Hepatocyte (in vitro differentiated cells): ENCODE measurements around the gene CDC42BPB. TPM values are rescaled to one million over a fixed set of nuclear protein-coding genes. Genes with fewer than 3 reads are reported as not detected.

Experiments used
- DNase-seq: peaks from one replicate; pipeline ENCODE4 v3.0.0-alpha.2; 2016; ENCODE audit warnings: low spot score
- H2AFZ ChIP-seq: fragments of 200-600 bp; sonication (generic); 2 replicates; pipeline ENCODE4 v1.6.0; 2016; ENCODE audit warnings: antibody characterized with exemption, mild to moderate bottlenecking
- H3K27ac ChIP-seq: fragments of 200-600 bp; sonication (generic); 2 replicates; pipeline ENCODE4 v1.5.1; 2016; ENCODE audit warnings: mild to moderate bottlenecking
- H3K27me3 ChIP-seq: fragments of 200-600 bp; sonication (generic); 2 replicates; pipeline ENCODE4 v1.6.1; 2016
- H3K36me3 ChIP-seq: fragments of 200-600 bp; sonication (generic); replicated peaks from 2 replicates; pipeline ENCODE4 v1.5.1; 2016; ENCODE audit warnings: low read depth; ENCODE audit not compliant: insufficient read depth
- H3K4me1 ChIP-seq: fragments of 200-600 bp; sonication (generic); 2 replicates; pipeline ENCODE4 v1.5.1; 2016; ENCODE audit warnings: mild to moderate bottlenecking, moderate library complexity; ENCODE audit not compliant: insufficient read depth
- H3K4me2 ChIP-seq: fragments of 200-600 bp; sonication (generic); 2 replicates; pipeline ENCODE4 v1.6.0; 2016
- H3K4me3 ChIP-seq: fragments of 200-600 bp; sonication (generic); 2 replicates; pipeline ENCODE4 v1.5.1; 2016; ENCODE audit warnings: mild to moderate bottlenecking
- H3K79me2 ChIP-seq: fragments of 200-600 bp; sonication (generic); 2 replicates; pipeline ENCODE4 v1.6.0; 2017; ENCODE audit warnings: mild to moderate bottlenecking
- H3K9me2 ChIP-seq: fragments of 200-600 bp; sonication (generic); replicated peaks from 2 replicates; pipeline ENCODE4 v1.6.0; 2017; ENCODE audit warnings: mild to moderate bottlenecking; ENCODE audit not compliant: insufficient read depth
- H3K9me3 ChIP-seq: fragments of 200-600 bp; sonication (generic); 2 replicates; pipeline ENCODE4 v1.5.1; 2016; ENCODE audit warnings: low read depth, mild to moderate bottlenecking
- H4K20me1 ChIP-seq: fragments of 200-600 bp; sonication (generic); 2 replicates; pipeline ENCODE4 v1.6.0; 2016; ENCODE audit warnings: mild to moderate bottlenecking; ENCODE audit not compliant: insufficient read depth, poor library complexity, severe bottlenecking
- EZH2 ChIP-seq: fragments of 200-600 bp; sonication (generic); IDR thresholded peaks from 2 replicates; pipeline ENCODE4 v1.6.1; 2016; ENCODE audit warnings: antibody characterized with exemption, mild to moderate bottlenecking, borderline replicate concordance
- EZH2phosphoT487 ChIP-seq: fragments of 200-600 bp; sonication (generic); IDR thresholded peaks from one replicate; pipeline ENCODE4 v1.6.1; 2018; ENCODE audit warnings: antibody characterized with exemption, mild to moderate bottlenecking, low read depth, moderate library complexity; ENCODE audit not compliant: unreplicated experiment, severe bottlenecking
- WGBS: methylation state at CpG from one replicate; pipeline ENCODE4 v1.1.6; 2016; ENCODE audit warnings: low lambda C conversion rate; ENCODE audit errors: missing lambda C conversion rate; 5-methylcytosine and 5-hydroxymethylcytosine counted together
- polyA plus RNA-seq: library from polyadenylated mRNA; unstranded; fragments of >200 nt; fragmentation: Nextera tagmentation; extraction: Ambion mirVana; gene quantifications from 2 replicates; pipeline ENCODE4 v1.2.1, GENCODE V29; 2016
- total RNA-seq: library from RNA; depleted of rRNA; stranded (reverse); fragments of >200 nt; gene quantifications from 2 replicates; pipeline ENCODE4 v1.2.3, GENCODE V29; 2014
- TF ChIP-seq, protein P1 (sequence below): fragments of 200-600 bp; sonication (generic); IDR thresholded peaks from 2 replicates; pipeline ENCODE4 v1.5.1; 2016; ENCODE audit warnings: antibody characterized with exemption, mild to moderate bottlenecking; ENCODE audit not compliant: poor library complexity

CDC42BPB gene
- total and polyA plus RNA-seq, 2 experiments from 2014 or later, result 10.2 to 60.6 TPM

DNA sequence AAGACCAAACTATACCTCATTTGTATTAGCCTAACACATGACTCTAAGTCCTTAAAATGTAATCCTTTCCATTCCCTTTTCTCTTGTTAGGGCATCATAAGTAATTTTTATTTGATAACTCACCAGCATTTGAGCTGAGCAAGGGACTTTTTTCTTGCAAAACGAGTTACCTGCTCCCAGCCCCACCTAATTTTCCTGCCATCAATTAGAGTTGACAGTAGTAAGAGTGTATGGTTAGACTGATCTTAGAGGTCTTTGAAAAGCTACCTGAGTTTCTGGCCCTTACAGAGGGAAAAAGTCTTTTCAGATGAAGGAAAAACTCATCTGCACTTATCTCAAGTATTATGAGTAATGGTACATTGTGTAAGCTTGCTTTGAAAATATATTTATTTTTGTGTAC is 168.6 kb downstream of the CDC42BPB start:
- H3K9me3 ChIP-seq, result no peaks in the 10 kb centered on the region
- H3K9me2 ChIP-seq, result no peaks in the 10 kb centered on the region
- WGBS, result 79% methylated on average over 1 of the region's 1 CpG
- H4K20me1 ChIP-seq, result no peaks in the 10 kb centered on the region
- no peak for DNase-seq
- no peaks in the 10 kb centered on the region for H3K36me3 ChIP-seq
- no peaks in the 10 kb centered on the region for H3K4me1 ChIP-seq
- no peak overlapping the region for H3K4me2 ChIP-seq
- TF ChIP-seq EZH2phosphoT487 (no peak), EZH2 (no peak)
- TF ChIP-seq, protein P1, sequence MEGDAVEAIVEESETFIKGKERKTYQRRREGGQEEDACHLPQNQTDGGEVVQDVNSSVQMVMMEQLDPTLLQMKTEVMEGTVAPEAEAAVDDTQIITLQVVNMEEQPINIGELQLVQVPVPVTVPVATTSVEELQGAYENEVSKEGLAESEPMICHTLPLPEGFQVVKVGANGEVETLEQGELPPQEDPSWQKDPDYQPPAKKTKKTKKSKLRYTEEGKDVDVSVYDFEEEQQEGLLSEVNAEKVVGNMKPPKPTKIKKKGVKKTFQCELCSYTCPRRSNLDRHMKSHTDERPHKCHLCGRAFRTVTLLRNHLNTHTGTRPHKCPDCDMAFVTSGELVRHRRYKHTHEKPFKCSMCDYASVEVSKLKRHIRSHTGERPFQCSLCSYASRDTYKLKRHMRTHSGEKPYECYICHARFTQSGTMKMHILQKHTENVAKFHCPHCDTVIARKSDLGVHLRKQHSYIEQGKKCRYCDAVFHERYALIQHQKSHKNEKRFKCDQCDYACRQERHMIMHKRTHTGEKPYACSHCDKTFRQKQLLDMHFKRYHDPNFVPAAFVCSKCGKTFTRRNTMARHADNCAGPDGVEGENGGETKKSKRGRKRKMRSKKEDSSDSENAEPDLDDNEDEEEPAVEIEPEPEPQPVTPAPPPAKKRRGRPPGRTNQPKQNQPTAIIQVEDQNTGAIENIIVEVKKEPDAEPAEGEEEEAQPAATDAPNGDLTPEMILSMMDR, result no peak
- H3K79me2 ChIP-seq, result no peaks in the 10 kb centered on the region
- no peaks in the 10 kb centered on the region for H3K27me3 ChIP-seq
- H2AFZ ChIP-seq, result no peak overlapping the region
- H3K27ac ChIP-seq, result peak overlapping the region; percentile 9
- no peak overlapping the region for H3K4me3 ChIP-seq

DNA sequence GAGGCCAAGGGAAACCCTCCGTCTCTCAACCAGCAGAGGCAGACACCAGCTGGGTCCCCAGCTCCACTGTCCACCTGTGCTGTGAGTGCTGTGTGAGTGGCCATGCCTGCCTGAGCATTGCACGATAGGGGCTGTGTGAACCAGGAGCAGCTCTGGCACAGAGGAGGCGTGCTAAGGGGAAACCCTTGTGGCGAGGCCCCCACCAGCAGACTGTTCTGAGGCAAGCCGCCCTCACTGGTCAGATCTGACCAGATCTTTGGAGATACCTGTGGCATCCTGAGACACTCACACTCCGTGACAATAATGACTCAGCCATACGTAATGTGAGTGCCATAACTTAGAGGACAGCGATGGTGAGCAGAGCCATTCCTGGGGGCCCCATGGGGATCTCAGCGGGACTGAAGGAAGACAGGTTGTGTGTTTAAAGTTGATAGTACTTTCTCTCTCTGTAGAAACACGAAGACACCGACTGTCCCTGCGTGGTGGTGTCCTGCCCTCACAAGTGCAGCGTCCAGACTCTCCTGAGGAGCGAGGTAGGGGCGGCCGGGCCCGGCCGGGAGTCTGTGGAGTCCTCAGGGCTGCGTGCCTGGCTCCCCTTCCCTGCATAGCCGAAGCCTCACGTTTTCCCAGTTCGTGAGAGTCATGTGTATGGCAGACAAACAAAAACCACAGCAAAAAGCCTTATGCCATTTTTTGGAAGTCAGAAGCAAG is 171.5 kb downstream of the CDC42BPB start:
- no peaks in the 10 kb centered on the region for H3K79me2 ChIP-seq
- DNase-seq, result peak; percentile 35
- no peaks in the 10 kb centered on the region for H3K4me1 ChIP-seq
- no peaks in the 10 kb centered on the region for H3K9me3 ChIP-seq
- TF ChIP-seq, protein P1, result no peak
- TF ChIP-seq EZH2 (no peak), EZH2phosphoT487 (no peak)
- H4K20me1 ChIP-seq, result no peaks in the 10 kb centered on the region
- no peak overlapping the region for H3K4me3 ChIP-seq
- no peak overlapping the region for H3K27ac ChIP-seq
- no peak overlapping the region for H3K4me2 ChIP-seq
- no peaks in the 10 kb centered on the region for H3K9me2 ChIP-seq
- 93% methylated on average over 22 of the region's 22 CpGs for whole genome bisulfite sequencing
- no peaks in the 10 kb centered on the region for H3K27me3 ChIP-seq
- H2AFZ ChIP-seq, result no peak overlapping the region
- no peaks in the 10 kb centered on the region for H3K36me3 ChIP-seq

DNA sequence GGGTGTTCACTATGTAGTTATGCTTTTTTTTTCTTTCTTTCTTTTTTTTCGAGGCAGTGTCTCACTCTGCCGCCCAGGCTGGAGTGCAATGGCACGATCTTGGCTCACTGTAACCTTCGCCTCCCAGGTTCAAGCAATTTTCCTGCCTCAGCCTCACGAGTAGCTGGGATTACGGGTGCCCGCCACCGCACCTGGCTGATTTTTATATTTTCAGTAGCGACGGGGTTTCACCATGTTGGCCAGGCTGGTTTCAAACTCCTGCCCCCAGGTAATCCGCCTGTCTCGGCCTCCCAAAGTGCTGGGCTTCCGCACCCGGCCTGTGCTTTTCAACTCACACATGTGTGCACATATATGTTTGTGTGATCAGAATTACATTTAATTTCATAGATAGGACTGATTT is 173.8 kb downstream of the CDC42BPB start:
- 96% methylated on average over 14 of the region's 14 CpGs for WGBS
- no peak for DNase-seq
- Histone ChIP-seq H3K36me3 (no peaks in the 10 kb centered on the region), H4K20me1 (no peaks in the 10 kb centered on the region), H3K27me3 (no peaks in the 10 kb centered on the region), H3K4me3 (no peak overlapping the region), H3K4me1 (peaks cover 6% of the 10 kb centered on the region), H3K79me2 (no peaks in the 10 kb centered on the region), H3K27ac (no peak overlapping the region), H3K9me2 (no peaks in the 10 kb centered on the region), H3K4me2 (no peak overlapping the region), H2AFZ (no peak overlapping the region), H3K9me3 (no peaks in the 10 kb centered on the region)
- TF ChIP-seq, protein P1, result no peak
- TF ChIP-seq EZH2, result no peak
- no peak for TF ChIP-seq EZH2phosphoT487

DNA sequence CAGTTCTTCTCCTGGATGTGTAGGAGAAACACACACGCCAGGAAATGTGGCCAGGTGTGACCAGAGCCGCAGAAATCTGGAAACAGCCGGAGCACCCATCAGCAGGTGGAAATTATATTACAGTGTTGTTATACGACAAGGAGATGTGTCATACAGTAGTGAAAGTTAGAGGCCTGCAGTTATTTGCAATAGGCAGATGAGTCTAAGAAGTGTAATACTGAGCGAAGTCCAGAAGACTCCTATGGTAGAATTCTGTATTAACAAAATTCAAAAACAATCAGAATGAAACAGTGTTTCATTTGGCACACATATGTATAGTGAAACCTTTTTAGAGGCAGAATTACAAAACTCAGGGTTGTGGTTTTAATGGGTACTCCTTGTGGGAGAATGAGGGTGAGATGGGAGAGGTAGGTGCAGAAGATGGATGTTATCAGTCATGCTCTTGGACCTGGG is 174.2 kb downstream of the CDC42BPB start:
- H3K4me3 ChIP-seq, result no peak overlapping the region
- H3K9me2 ChIP-seq, result no peaks in the 10 kb centered on the region
- no peaks in the 10 kb centered on the region for H3K36me3 ChIP-seq
- H3K4me2 ChIP-seq, result no peak overlapping the region
- TF ChIP-seq, protein P1, result no peak
- no peak for TF ChIP-seq EZH2
- no peak for TF ChIP-seq EZH2phosphoT487
- H2AFZ ChIP-seq, result no peak overlapping the region
- no peaks in the 10 kb centered on the region for H3K9me3 ChIP-seq
- no peaks in the 10 kb centered on the region for H3K79me2 ChIP-seq
- H3K27me3 ChIP-seq, result no peaks in the 10 kb centered on the region
- WGBS, result 95% methylated on average over 5 of the region's 5 CpGs
- no peaks in the 10 kb centered on the region for H4K20me1 ChIP-seq
- H3K4me1 ChIP-seq, result peaks cover 6% of the 10 kb centered on the region
- no peak overlapping the region for H3K27ac ChIP-seq
- DNase-seq, result no peak
